ENCODE measurements around the gene MOV10L1.
"Not testable (repeated sequence)": the region's sequence is repeated elsewhere in the genome, so short reads cannot be mapped to it uniquely, and the experiment has no call there.

MOV10L1 gene

DNA sequence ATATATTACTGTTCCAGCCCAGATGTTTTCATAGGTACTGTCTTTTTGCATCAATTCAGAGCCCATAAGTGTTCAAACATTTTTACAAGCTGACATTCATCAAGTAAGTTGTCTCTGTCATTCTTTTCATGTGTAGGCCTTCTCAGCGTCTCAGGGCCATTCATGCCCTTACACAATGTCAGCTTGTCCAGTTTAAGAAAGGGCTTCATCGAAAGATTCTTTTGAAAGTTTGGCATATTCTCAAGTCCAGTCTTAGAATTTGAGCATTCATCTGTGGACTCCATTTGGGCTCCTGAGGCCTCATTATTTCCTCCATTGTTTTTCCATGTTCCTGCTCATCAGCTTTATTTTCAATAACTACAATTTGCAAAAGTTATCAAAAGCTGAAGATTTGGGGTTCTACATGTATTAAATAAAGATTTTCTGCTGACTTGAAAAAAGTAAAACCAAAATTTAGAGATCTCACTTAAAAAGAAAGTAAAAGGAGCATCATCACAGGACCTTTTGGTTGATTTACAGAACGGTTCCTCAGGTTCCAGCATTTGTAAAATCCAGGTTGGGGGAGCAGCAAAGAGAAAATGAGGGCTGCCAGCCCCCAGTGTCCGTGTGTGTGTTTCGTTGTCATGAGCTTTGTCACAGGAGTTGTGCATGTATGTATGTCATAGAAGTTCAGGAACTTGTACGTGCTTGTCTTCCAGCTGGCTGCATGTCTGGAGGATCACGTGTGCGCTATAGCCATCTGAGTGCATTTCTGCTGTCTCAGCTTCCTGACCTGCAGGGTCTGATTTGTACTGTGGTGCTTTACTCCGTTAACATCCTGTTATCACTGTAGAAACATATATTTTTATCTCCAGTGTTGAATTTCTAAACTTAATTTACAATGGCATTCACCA is 15.6 kb downstream of the MOV10L1 start:
- peak; percentile 58 for DNase-seq (ENCODE audit: low spot score)

DNA sequence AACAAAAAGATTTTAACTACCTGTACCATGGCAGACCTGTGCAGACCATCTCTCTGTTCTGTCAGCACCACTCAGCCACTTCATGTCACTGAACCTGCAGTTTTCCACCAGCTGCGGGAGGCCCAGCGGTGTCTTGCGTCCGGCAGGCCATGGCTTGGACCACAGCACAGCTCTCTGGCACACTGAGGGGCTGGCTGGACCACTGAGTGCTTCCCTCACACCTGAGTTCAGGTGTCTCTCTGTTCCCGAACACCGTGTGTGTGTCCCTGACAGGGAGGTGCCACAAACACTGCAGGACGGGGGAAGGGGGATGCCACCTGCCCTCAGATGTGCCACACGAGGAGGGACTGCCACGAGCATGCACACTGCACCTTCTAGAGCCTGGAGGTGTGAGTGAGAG is 17.7 kb downstream of the MOV10L1 start:
- DNase-seq (ENCODE audit: low spot score), result no peak

DNA sequence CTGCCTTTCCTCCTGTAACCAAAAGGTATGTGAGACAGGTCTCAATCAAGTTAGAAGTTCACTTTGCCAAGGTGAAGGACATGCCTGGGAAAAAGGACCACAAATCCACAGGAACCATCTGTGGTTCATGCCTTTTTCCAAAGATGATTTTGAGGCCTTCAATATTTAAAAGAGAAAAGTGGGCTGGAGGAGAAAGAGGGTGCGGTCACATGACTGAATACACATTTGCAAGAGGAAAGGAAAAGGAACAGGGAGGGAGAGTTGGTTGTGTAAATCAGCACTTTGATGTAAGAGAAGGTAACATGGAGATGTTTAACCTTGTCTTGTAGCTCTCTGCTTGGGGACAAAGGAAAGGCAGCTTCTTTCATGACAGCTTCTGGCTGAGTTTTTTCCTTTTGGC is 21.2 kb downstream of the MOV10L1 start:
- DNase-seq (ENCODE audit: low spot score), result no peak

DNA sequence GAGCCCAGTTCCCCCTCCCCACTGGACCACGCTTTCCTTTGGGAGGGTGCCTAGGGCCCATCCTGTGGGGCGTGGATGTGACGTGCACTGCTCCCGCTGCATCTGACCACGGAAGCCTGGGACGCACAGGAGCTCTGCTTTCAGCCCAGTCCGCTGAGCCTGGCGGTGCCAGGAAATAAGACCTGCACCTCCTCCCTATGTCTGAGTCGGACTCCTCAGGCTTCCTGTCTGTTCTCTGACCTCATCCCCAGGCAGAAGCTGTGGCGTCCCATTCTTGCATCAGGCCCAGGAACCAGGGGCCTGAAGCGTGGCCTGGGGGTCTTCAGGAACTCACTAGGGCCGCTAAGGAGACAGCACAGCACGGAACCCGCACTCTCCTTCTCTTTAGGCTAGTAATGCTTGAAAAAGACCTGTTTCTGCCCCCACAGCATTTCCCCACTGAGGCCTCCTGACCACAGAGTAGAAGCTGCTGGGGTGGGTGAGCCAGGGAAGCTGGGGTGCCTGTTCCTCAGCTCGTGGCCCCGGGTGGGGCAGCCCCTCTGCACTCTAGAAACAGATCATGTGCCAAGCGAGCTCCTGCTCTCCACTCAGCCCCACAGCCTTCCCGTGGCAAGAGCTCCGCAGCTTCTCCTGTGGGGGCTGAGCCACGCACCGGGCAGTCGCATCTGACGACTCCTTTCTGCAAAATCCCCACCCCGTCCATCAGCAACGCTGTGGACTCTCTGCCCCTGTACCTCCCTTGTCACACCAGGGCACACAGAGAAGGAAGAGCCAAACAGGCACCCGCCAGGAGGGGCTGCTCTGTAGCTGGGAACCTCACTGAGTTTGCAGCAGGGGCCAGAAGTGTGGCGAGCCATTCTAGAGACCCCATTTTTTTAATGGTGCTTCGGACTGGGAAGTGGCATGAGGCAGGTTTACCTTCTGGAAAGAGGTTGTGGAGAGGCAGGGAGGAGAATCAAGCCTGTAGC is 22.6 kb downstream of the MOV10L1 start:
- DNase-seq (ENCODE audit: low spot score), result no peak

DNA sequence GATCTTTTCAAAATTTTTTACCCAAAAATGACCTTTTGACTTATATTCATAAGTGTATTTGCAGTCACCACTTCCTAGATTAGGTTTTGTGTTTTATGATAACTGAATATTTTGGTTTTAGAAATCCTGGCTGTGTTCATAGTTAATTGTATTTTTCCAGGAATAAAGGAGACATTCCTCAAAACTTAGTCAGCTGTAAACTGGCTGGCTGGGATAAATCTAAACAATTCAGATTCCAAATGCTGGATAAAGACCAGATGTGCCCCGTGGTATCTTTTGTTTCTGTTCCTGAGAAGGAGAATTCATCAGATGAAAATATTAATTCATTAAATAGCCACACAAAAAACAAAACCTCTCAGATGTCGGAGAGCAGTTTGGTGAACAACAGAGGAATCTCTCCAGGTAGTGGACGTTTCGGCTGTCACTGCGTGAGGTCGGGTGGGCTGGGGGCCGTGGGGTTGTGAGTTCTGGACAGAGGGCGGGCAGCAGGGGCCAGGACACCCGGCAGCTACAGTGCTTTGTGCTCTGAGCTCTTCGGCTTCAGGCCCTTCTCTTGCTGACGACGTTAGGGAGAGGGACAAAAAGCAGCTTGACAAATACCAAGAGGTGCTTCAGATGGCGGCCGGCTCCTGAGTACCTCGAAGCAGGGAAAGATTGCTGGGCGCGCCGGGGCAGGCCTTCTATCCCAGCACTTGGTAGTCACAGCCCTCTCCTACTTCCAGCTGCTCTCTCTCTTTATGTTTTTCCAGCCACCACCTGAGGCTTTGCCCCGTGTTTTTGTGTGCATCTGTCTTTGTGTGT is 24.6 kb downstream of the MOV10L1 start:
- no peak for DNase-seq (ENCODE audit: low spot score)

DNA sequence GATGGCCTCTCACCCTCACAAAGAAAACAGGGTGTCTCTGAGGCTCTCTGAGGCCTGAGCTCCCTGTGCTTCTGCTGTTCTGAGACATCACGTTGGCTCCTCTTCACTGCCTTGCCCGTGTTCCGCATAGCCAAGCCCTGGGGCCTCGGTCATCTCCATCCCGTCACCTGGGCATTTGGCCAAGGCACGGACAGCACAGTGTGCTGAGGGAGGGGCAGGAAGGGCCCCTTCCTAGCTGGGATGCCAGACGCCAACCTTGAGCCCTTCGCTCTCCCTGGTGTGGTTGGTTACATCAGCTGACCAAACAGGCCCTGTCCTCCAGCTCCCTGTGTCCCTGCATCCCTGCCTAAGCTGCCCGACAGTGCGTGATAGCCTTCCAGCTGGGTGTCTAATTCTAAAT is 25.9 kb downstream of the MOV10L1 start:
- DNase-seq (ENCODE audit: low spot score), result no peak

DNA sequence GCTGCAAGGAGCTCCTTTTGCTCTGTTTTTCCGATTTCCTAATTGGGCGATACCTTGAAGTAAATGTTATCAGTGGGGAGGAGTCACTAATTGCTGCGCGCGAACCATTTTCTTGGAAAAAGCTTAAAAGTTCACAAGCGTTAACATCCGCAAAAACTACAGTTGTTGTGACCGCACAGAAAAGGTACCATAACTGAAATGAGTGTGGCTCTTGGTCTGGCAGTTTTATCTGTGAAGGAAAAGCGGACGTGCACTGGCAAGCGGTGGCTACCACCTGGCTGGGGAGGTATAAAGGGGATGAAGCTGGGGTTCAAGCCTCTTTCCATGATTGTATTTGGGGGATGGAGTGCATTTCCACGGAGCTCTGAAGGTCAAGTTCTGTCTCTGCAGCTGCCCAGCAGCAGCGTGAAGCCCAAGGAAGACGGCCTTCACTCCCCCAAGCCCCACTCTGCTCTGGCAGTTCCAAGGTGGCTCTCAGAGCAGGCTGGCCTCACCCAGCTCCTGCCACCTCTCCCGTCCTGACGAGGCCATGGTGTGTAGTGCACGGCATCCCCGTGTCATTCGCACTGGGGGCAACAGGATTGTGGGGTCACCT is 27.5 kb downstream of the MOV10L1 start:
- no peak for DNase-seq (ENCODE audit: low spot score)

DNA sequence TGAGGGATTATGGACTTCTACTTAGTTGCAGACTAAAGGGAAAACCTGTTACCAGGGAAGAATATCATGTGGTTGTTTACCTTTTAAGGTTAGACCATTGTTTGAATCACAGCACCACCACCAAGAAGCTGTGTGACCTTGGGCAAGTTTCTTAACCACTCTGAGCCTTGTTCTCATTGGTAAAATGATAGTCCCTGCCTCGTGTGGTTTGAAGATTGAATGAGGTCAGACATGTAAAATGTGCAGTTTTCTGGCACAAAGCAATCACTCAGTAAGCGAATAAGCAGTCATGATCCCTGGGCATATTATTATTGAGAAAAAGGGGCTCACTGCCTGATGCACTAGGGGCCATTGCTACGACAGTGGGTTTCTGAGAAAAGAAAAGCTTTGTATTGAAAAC is 28.3 kb downstream of the MOV10L1 start:
- no peak for DNase-seq (ENCODE audit: low spot score)

DNA sequence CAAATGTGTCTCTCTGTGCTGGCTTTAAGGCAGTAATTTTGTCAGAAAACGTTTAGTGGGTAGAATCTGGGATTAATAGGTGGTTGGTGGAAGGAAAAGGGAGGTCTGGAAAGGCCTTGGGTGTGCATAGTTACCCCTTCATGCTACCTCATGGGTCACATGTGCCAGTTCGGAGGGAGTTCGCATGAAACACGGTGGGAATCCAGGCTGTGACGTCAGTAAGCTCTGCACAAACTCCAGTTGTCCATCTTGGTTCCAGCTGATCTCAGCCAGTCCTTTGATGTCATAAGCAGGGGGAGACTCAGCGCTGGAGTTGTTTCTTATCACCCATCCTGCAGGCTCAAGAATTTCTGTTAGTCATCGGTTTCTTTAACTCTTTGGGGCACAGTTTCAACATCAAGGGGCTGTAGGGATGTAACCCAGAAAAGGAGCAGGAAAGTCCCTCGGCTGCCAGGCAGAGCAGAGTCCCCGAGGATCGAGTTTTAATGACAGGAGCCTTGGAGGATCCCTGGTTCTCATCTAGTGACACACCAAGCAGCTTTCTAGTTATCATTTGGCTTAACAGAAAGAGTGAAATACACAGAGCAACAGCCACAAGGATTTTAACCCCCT is 28.9 kb downstream of the MOV10L1 start:
- no peak for DNase-seq (ENCODE audit: low spot score)

DNA sequence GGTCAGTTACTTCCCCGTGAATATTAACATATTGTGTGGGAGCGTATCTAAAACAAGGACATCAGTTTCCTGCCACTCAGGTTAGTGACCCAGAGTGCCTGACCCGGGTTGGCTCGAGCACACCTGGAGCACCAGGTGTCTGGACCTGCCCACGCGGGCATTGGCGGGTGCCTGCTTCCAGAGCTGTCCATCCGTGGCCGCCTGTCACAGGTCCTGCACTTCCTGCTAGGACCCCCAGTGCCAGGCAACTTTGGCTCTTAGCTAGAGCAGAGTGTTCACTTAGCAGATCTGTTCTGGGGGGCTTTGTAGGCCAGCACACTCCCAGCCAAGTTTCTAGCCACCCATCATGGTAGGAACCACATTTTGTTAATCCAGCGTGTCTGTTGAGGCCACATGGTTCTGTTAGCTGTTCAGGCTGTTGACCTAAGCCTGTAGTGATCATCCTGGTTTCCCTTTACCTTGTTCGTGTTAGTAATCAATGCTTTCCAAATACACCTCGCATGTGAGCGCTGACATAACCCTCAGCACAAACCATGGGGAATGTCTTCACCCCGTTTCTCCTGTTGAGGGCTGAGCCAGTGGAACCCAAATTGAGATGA is 29.5 kb downstream of the MOV10L1 start:
- DNase-seq (ENCODE audit: low spot score), result no peak

DNA sequence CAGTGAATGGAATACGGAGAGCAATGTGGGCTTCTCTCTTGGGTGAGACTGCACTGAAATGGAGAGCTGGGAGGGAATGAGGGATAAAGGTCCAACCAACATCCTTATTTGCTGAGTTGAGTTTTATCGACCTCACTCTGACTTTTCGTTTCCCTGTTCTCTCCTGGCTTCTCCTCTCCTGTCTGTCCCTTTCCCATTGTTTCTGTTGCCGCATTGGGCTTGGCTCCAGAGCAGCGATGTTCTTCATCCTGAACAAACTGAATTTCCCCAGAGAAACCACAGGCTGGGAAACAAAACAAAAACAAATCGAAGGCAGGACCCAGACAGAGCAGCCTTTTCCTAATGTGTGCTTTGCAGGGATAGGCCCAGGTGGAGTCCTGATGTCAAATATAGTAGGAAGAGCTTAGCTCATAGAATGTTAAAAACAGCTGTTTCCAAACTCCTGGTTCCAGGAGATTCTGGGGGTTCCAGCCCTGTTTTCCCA is 30.0 kb downstream of the MOV10L1 start:
- DNase-seq (ENCODE audit: low spot score), result no peak

DNA sequence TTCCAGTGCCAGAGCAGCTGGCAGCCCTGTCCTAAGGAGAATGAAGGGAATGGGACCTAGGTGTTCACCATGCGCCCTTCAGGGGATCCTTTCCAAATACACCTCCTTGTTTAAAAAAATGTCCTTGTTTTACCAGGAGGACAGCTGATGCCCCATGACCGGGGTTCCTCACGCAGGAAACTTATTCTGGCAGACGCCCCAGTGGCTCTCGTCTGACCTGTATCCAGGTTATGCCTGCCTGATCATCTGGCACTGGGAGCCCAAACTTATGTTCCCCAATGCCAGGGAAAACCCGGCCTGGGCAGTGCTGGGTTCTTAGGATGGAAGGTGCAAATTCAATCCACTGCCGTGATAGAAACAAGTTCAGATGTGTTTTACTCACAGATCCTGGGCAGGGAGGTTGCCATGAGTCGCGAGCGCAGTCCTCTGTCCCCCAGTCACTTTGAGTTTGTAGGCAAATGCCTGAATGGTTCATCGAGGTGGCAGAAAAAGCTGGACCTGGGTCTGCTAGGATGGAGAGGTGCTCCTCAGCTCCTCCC is 31.5 kb downstream of the MOV10L1 start:
- DNase-seq (ENCODE audit: low spot score), result no peak

DNA sequence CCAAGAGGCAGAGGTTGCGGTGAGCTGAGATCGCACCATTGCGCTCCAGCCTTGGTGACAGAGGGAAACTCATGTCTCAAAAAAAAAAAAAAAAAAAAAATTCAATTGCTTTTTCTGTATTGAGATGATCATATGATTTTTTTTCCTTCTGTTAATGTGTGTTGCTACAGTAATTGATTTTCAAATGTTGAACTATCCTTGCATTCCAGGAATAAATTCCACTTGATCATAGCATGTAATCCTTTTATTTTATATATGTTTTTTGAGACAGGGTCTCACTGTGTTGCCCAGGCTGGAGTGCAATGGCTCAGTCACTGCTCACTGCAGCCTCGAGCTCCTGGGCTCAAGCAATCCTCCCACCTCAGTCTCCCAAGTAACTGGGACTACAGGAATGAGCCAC is 33.3 kb downstream of the MOV10L1 start:
- no peak for DNase-seq (ENCODE audit: low spot score)

DNA sequence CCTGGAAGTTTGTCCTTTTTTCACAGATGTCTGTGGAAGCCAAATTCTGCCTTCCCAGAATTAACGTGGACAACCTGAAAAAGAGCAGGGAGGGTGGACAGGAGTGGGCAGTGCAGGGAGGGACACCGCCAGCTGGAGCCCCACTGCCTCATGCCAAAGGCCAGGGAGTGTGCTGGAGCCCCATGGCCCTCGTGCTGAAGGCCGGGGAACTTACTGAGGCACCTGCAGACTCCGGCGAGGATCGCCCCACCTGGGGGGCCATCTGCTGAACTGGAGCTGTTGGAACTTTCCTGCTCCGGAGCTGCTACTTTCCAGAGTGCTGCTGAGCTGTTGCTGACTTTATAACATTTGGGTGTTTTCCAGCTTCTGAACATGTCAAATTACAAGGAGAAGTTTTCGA is 35.2 kb downstream of the MOV10L1 start:
- no peak for DNase-seq (ENCODE audit: low spot score)

DNA sequence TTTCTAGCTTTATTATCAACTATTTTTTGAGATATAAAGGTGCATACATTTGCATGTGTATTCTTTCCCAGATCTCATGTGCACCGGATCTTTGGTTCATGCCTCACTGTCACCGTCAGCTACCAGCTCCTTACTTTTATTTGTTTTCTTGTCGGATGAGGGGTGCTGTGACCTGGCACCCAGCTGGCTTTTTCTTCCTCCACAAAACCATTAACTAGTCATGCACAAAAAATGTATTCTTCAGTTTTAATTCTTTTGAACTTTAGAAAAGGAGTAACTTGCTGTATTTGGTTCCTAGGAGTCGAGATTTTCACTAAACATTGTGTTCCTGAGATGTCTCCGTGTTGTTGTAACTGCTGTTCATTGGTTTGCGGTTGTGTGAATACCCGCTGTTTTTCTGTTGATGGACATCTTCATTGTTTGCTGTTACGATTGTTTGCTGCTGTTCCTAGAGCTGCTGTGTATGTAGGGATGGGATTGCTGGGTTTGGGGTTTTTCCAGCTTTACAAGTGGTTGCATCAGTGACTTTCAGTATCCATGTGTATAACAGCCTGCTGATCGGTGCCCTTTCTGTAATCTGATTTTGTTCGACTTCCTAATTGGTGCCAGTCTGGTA is 39.4 kb downstream of the MOV10L1 start:
- no peak for DNase-seq (ENCODE audit: low spot score)

DNA sequence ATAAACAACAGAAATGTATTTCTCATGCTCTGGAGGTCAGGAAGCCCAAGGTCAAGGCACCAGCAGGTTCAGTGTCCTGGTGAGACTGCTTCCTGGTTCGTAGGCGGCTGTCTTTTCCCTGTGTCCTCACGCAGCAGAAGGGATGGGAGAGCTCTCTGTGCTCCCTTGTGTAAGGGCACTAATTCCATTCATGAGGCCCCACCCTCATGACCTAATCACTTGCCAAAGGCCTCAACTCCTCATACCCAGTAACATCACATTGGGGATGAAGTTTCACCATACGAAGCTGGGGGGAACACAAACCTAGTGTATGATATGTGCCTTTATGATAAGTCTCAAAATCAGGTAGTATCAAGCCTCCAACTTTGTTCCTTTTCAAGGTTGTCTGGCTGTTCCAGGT is 42.1 kb downstream of the MOV10L1 start:
- DNase-seq (ENCODE audit: low spot score), result no peak

DNA sequence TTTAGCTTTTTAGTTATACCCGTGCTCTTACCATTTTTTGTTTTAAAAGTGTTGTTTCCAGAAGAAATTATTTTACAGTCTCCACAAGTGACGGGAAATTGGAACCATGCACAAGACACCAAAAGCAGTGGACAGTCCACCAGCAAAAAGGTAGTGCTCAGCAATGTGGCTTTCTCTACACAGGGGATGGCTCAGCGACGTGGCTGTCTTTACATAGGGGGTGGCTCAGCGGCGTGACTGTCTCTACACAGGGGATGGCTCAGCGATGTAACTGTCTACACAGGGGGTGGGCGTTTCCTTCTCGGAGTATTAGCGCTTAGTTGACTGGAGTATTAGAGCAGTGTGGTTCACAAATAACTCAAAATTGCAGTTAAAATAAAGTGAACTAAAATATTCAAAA is 44.7 kb downstream of the MOV10L1 start:
- no peak for DNase-seq (ENCODE audit: low spot score)

DNA sequence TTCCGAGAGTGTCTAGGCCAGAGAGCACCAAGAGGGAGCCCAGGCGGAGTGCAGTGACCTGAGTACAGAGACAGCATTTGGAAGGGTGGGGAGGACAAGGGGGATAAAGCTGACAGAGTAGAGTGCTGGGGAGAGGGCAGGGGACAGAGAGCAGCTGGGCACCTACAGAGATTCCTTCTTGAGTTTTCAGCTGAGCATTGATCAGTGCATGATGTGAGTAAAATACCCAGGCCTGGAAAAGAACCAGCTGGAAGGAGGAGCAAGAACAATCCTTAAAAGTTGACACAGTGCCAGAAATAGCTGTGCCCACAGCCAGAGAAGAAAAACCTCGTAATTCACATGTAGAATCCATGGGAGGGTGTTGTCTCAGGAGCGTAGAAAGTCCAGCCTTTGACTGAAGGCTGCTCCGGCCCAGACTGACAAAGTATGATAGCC is 46.8 kb downstream of the MOV10L1 start:
- no peak for DNase-seq (ENCODE audit: low spot score)

DNA sequence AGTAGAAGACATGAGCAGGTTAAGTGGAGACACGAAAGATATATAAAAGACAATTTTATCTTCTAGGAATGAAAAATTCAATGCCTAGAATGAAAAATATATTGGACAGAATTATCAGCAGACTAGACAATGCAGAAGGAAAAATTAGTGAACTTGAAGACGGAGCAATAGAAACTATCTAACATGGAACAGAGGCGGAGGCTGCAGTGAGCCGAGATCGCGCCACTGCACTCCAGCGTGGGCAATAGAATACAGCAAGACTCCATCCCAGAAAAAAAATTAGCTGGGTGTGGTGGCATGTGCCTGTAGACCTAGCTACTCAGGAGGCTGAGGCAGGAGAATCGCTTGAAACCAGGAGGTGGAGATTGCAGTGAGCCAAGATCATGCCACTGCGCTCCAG is 47.5 kb downstream of the MOV10L1 start:
- not testable (repeated sequence) for DNase-seq (ENCODE audit: low spot score)

DNA sequence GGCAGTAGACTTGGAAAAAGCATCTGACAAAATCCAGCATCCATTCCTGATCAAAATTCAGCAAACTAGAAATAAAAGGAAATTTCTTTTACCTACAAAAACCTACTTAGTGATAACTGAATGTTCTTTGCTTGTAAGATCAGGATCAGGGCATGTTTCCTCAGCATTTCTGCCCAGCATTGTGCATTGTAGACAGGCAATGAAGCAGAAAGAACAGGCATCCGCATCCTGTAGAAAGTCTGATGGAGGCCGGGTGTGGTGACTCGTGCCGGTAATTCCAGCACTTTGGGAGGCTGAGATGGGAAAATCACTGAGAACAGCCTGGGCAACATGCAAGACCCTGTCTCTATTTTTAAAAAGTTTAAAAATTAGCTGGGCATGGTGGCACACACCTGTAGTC is 48.2 kb downstream of the MOV10L1 start:
- DNase-seq (ENCODE audit: low spot score), result no peak
